SH-SY5Y (cell line): ENCODE measurements around the gene SLC38A11.

ENCODE experiments used
- GATA2 ChIP-seq: IDR thresholded peaks from 2 replicates; pipeline ENCODE4 v1.6.1; 2011; ENCODE audit warnings: mild to moderate bottlenecking, low read depth, low read length
- GATA3 ChIP-seq: IDR thresholded peaks from 2 replicates; pipeline ENCODE4 v1.6.1; 2011; ENCODE audit warnings: low read depth, mild to moderate bottlenecking, low read length, moderate library complexity

The SLC38A11 gene

GRCh38 chr2:164967781-164968228 is 12.5 kb upstream of the SLC38A11 start:
- no peak for TF ChIP-seq GATA2
- TF ChIP-seq GATA3, result no peak

- TF ChIP-seq GATA3 (no peak), GATA2 (no peak)
Observed at GRCh38 chr2:164967361-164967760, 12.0 kb upstream of the SLC38A11 start.

GRCh38 chr2:164964700-164965099 is 9.4 kb upstream of the SLC38A11 start:
- TF ChIP-seq GATA3 (no peak), GATA2 (no peak)

- no peak for TF ChIP-seq GATA3
- TF ChIP-seq GATA2, result no peak
Observed at GRCh38 chr2:164960159-164960558, 4.8 kb upstream of the SLC38A11 start.

- TF ChIP-seq GATA3, result no peak
- TF ChIP-seq GATA2, result no peak
Observed at GRCh38 chr2:164954186-164954585, 1.1 kb downstream of the SLC38A11 start.

GRCh38 chr2:164953279-164953678 is 2.0 kb downstream of the SLC38A11 start:
- TF ChIP-seq GATA2, result no peak
- TF ChIP-seq GATA3, result no peak

- no peak for TF ChIP-seq GATA2
- TF ChIP-seq GATA3, result no peak
Observed at GRCh38 chr2:164952057-164952702, 3.1 kb downstream of the SLC38A11 start.

- TF ChIP-seq GATA2, result no peak
- TF ChIP-seq GATA3, result no peak
Observed at GRCh38 chr2:164948540-164948939, 6.8 kb downstream of the SLC38A11 start.

- TF ChIP-seq GATA2, result no peak
- no peak for TF ChIP-seq GATA3
Observed at GRCh38 chr2:164947281-164947680, 8.0 kb downstream of the SLC38A11 start.

- TF ChIP-seq GATA2 (no peak), GATA3 (no peak)
Observed at GRCh38 chr2:164943289-164943688, 12.0 kb downstream of the SLC38A11 start.

- TF ChIP-seq GATA3, result no peak
- no peak for TF ChIP-seq GATA2
Observed at GRCh38 chr2:164937864-164938401, 17.4 kb downstream of the SLC38A11 start.

GRCh38 chr2:164935118-164936101 is 19.9 kb downstream of the SLC38A11 start:
- TF ChIP-seq GATA2, result no peak
- TF ChIP-seq GATA3, result no peak

GRCh38 chr2:164934401-164935117 is 20.8 kb downstream of the SLC38A11 start:
- TF ChIP-seq GATA3 (no peak), GATA2 (no peak)

GRCh38 chr2:164933671-164934189 is 21.6 kb downstream of the SLC38A11 start:
- TF ChIP-seq GATA3 (no peak), GATA2 (no peak)

- TF ChIP-seq GATA2 (no peak), GATA3 (no peak)
Observed at GRCh38 chr2:164932377-164932776, 22.9 kb downstream of the SLC38A11 start.
